IgD-negative memory B cell (primary cell): ENCODE data around the gene ADAMTS19. TPM values are rescaled to one million over a fixed set of nuclear protein-coding genes. Genes with fewer than 3 reads are reported as not detected.
"Not testable (repeated sequence)": the region's sequence is repeated elsewhere in the genome, so short reads cannot be mapped to it uniquely, and the experiment has no call there.

Experiments
- H3K27ac Mint-ChIP-seq, 3 donors: one replicate each; pipeline ENCODE4 v1.8.0; 2020 to 2022; ENCODE audit warnings: mild to moderate bottlenecking in 3 of 3, mixed read lengths in 3 of 3, moderate library complexity in 1 of 3
- H3K27me3 Mint-ChIP-seq: one replicate; pipeline ENCODE4 v1.8.0; 2021; ENCODE audit warnings: mixed read lengths
- H3K36me3 Mint-ChIP-seq: one replicate; pipeline ENCODE4 v1.8.0; 2020; ENCODE audit warnings: mild to moderate bottlenecking, mixed read lengths
- H3K4me1 Mint-ChIP-seq, 3 donors: one replicate each; pipeline ENCODE4 v1.8.0; 2020 to 2022; ENCODE audit warnings: mixed read lengths in 3 of 3, mild to moderate bottlenecking in 1 of 3
- H3K4me3 Mint-ChIP-seq, 4 donors: one replicate each; pipeline ENCODE4 v1.8.0; 2020 to 2022; ENCODE audit warnings: mild to moderate bottlenecking in 4 of 4, mixed read lengths in 4 of 4, moderate library complexity in 3 of 4
- H3K9me3 Mint-ChIP-seq, 3 donors: one replicate each; pipeline ENCODE4 v1.8.0; 2020 to 2021; ENCODE audit warnings: mixed read lengths in 3 of 3, mild to moderate bottlenecking in 1 of 3
- polyA plus RNA-seq: library from polyadenylated mRNA; unstranded; fragments of 300-500 nt; fragmentation: Illumina TruSeq; gene quantifications from one replicate; pipeline ENCODE4 v1.2.3, GENCODE V29; 2021

ADAMTS19 gene
- polyA plus RNA-seq, 1 donor from 2014 or later: not detected

DNA sequence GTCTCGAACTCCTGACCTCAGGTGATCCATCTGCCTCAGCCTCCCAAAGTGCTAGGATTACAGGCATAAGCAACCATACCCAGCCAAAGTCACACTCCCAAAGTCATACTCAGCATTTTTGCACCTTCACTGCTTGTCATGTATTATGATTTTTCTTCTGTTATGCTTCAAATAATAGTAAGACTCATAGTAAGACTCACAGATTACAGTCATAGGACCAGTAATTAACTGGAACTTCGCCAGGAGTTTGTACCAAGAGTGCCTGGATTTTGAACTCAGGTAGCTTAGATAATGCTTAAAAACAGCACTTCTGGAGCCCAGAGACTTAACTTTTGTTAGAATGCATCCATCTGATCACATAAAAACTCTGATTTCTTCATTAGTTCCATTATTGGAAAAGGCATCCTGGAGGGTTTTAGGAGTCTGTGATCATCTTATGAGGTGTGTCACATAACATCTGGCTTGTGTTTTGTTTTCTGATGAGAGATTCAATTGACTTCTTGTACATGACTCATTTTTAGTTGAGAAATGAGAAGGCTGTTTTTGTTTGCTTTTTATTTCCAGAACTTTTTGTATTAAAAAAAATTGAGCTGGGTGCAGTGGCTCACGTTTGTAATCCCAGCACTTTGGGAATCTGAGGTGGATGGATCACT, 131.5 kb downstream of the ADAMTS19 start:
- Mint-ChIP-seq H3K27me3 (no peaks in the 10 kb centered on the region), H3K36me3 (no peaks in the 10 kb centered on the region), H3K4me3 (no peak overlapping the region), H3K9me3 (peaks cover 0 to 2% (median 0%) of the 10 kb centered on the region in 3 donors), H3K4me1 (peaks cover 0 to 2% (median 0%) of the 10 kb centered on the region in 3 donors), H3K27ac (peak overlapping the region in 1 of 3 donors; percentile 39)

DNA sequence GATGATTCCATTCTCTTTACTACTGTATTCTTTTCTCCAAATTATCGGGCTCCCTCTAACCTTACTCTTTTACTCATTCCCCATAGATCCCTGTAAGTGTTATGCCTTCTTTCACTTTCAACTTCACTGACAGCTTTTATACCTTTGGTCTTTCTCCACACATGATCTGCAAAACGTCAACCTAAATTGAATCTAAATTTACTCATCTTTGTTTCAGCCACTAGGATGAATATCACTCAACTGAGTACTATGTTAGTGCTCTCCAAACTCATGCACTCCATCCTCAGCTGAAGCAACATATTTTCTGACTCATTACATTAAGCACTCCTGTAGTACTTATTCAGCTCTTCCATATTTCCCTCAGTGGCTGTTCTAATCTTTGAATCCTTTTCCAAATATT, 133.4 kb downstream of the ADAMTS19 start:
- no peak overlapping the region for H3K27ac Mint-ChIP-seq
- peaks cover 0 to 2% (median 0%) of the 10 kb centered on the region in 3 donors for H3K9me3 Mint-ChIP-seq
- no peaks in the 10 kb centered on the region for H3K27me3 Mint-ChIP-seq
- no peak overlapping the region for H3K4me3 Mint-ChIP-seq
- peaks cover 0 to 2% (median 0%) of the 10 kb centered on the region in 3 donors for H3K4me1 Mint-ChIP-seq
- H3K36me3 Mint-ChIP-seq: no peaks in the 10 kb centered on the region

DNA sequence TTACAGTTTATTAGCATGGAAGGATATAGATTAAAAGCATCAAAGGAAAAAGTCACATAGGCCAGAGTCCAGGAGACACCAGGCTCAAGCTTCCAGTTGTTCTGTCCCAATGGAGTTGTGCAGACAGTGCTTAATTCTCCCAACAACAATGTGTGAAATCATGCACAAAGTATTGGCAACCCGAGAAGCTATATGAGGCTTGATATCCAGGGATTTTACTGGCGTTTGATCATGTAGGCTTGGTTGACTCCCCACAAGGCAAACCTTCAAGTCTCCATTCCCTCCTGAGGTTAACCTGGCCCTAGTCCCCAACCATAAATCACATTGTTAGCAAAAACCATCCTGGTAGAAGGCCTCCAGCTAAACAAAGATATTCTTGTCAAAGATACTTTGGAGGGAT, 141.5 kb downstream of the ADAMTS19 start:
- Mint-ChIP-seq H3K4me1 (no peaks in the 10 kb centered on the region), H3K27ac (no peak overlapping the region), H3K9me3 (no peaks in the 10 kb centered on the region), H3K27me3 (no peaks in the 10 kb centered on the region), H3K36me3 (no peaks in the 10 kb centered on the region), H3K4me3 (no peak overlapping the region)

DNA sequence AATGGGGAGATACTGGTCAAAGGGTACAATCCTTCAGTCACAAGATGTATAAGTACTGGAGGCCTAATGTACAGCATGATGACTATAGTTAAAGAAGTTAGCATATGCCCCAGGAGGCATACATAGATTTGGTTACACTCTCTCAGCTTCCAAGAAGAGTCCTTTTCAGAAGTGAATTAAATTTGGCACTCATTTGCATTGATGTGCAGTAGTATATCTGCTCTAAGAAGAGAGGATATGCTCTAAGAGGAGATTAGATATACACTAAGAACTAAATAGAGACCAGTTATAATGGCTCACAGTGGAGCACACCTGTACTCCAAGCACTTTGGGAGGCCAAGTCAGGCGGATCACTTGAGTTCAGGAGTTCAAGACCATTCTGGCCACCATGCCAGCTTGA, 148.3 kb downstream of the ADAMTS19 start:
- Mint-ChIP-seq H3K27me3 (no peaks in the 10 kb centered on the region), H3K36me3 (no peaks in the 10 kb centered on the region), H3K4me1 (no peaks in the 10 kb centered on the region)

DNA sequence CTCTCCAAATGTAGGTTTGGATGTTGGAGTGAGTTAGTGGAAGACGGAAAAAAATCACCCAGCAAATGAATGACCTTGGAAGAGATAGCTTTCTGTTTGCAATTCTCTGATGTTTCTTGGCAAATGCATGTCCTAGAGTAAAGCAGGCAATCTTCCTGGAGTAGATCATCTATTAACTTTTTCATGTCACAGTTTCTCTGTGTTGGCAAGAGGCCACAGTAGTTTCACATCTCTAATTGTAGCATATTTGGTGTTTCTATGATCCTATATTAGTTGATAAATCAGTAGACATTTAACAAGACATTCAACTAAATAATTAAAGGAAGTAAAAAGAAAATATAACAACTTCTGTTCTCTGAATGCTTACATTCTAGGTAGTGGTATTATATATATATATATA, 149.6 kb downstream of the ADAMTS19 start:
- peaks cover 0 to 3% (median 1%) of the 10 kb centered on the region in 3 donors for H3K9me3 Mint-ChIP-seq
- no peaks in the 10 kb centered on the region for H3K36me3 Mint-ChIP-seq

More for the DNA sequence above, 148.3 kb downstream of the ADAMTS19 start:
- no peak overlapping the region for H3K4me3 Mint-ChIP-seq
- peaks cover 0 to 3% (median 1%) of the 10 kb centered on the region in 3 donors for H3K9me3 Mint-ChIP-seq
- H3K27ac Mint-ChIP-seq: no peak overlapping the region

DNA sequence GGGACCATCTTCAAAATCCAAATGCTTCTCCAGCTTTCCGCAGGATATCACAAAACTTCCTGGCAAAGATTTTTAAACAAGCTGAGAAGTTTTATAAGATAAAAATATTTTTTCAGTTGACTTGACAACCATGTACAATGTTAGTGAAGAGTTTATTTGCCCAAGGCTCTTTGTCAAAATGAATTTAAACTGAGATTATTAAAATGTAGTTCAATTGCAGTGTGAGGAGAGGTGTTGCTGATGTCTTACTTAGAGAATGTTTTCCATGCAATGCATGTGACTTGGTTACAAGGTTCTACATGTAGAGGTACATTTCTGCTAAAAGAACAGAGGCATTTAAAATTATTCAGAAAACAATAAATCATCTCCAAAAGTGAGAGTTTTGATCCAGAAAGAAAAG, 156.4 kb downstream of the ADAMTS19 start:
- no peak overlapping the region for H3K27ac Mint-ChIP-seq
- no peaks in the 10 kb centered on the region for H3K36me3 Mint-ChIP-seq
- H3K4me1 Mint-ChIP-seq: no peaks in the 10 kb centered on the region
- no peak overlapping the region for H3K4me3 Mint-ChIP-seq
- H3K9me3 Mint-ChIP-seq: peaks cover 0 to 1% (median 0%) of the 10 kb centered on the region in 3 donors
- H3K27me3 Mint-ChIP-seq: no peaks in the 10 kb centered on the region

More for the DNA sequence above, 149.6 kb downstream of the ADAMTS19 start:
- H3K27ac Mint-ChIP-seq: no peak overlapping the region
- H3K27me3 Mint-ChIP-seq: no peaks in the 10 kb centered on the region
- H3K4me3 Mint-ChIP-seq: no peak overlapping the region
- H3K4me1 Mint-ChIP-seq: no peaks in the 10 kb centered on the region

DNA sequence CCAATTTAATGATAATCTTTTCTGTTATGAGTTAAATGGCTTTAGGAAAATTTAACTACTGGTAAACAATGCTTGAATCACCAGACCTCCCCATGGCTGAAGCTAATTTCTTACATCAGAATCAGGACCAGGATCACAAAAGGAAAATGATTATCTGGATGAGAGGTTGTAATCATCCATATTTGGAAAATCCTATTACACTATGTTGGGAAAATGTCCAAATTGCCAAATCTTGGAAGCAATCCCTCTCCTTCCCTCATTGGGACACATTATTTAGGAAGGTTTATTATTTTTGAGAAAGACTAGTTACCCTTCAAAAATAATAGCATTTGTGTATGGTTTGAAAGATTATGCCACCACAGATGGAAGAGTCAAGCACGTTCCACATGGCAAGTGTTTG, 157.1 kb downstream of the ADAMTS19 start:
- Mint-ChIP-seq H3K4me3 (no peak overlapping the region), H3K27me3 (no peaks in the 10 kb centered on the region), H3K36me3 (no peaks in the 10 kb centered on the region), H3K4me1 (no peaks in the 10 kb centered on the region), H3K9me3 (no peaks in the 10 kb centered on the region), H3K27ac (no peak overlapping the region)

DNA sequence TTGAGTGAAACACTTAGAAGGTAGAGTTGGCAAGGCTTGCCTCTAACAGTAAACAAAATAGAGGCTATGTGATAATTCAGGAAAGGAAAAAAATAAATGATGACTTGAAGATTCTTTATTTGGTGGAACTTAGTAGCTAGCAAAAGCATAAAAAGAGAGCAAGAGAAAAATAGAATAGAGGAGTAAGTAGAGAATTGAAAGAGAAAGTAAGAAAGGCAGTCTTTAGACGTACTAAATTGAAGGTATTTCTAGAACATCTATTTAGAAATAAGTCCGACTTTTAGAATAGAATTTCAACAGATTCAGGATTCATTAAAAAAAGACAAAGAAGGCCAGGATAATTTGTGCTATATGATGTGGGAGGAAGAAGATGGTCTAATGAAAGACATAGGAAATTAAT, 159.7 kb downstream of the ADAMTS19 start:
- Mint-ChIP-seq H3K4me3 (no peak overlapping the region), H3K27ac (no peak overlapping the region), H3K36me3 (no peaks in the 10 kb centered on the region), H3K27me3 (no peaks in the 10 kb centered on the region), H3K4me1 (no peaks in the 10 kb centered on the region), H3K9me3 (peaks cover 0 to 1% (median 0%) of the 10 kb centered on the region in 3 donors)

DNA sequence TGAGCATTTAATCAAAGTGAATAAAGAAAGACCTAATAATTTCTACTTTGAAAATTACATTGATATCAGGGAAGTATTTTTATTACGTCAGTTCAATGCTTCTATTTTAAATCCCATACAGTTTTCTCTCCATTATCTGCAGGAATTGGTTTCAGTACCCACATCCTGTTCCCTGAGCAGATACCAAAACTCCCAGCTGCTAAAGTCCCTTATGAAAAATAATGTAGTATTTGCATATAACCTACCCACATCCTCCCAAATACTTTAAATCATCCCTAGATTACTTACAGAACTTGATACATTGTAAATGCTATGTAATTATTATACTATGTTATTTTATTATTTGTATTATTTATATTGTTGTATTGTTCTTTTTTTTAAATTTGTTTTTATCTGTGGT, 162.4 kb downstream of the ADAMTS19 start:
- no peak overlapping the region for H3K4me3 Mint-ChIP-seq
- no peak overlapping the region for H3K27ac Mint-ChIP-seq
- no peaks in the 10 kb centered on the region for H3K4me1 Mint-ChIP-seq
- peaks cover 0 to 4% (median 4%) of the 10 kb centered on the region in 3 donors for H3K9me3 Mint-ChIP-seq
- no peaks in the 10 kb centered on the region for H3K36me3 Mint-ChIP-seq
- H3K27me3 Mint-ChIP-seq: no peaks in the 10 kb centered on the region

DNA sequence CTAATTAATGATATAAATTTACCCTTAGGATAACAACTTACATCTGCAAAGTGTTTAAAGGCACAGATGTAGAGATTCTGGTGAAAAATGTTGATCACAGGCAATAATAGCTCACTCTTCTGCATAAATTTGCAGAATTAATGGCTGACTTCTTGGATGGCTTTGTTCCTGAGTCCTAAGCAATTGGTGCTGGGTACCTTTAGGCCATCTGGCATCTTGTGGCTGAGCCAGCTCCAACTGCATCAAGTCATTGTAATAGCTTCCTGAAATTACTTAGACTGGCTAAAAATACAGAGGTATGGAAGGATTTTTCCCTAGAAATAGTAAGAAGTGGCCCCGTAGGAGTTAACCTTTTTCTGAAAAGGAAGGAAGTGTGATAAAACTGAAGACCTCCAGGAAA, 169.5 kb downstream of the ADAMTS19 start:
- H3K9me3 Mint-ChIP-seq: peaks cover 4 to 7% (median 6%) of the 10 kb centered on the region in 3 donors
- no peaks in the 10 kb centered on the region for H3K36me3 Mint-ChIP-seq
- H3K27ac Mint-ChIP-seq: no peak overlapping the region
- no peak overlapping the region for H3K4me3 Mint-ChIP-seq
- H3K4me1 Mint-ChIP-seq: no peaks in the 10 kb centered on the region
- H3K27me3 Mint-ChIP-seq: no peaks in the 10 kb centered on the region

DNA sequence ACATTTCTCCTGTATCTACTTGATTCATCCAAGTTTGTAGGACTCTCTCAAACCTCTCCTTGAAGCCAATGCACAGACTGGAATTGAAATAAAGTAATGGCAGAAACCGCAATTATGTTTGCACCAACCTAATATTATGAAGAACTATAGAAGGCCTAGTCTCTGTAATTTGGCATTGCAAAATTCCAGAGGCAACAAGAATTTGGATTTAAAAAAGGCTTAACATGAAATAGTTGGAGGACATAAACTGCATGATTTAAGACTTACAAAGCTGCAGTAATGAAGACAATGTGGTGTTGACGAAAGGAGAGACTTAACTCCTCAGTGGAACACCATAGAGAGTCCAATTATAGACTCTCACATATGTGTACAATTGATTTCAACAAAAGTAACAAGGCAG, 170.0 kb downstream of the ADAMTS19 start:
- no peak overlapping the region for H3K4me3 Mint-ChIP-seq
- no peaks in the 10 kb centered on the region for H3K36me3 Mint-ChIP-seq
- peaks cover 4 to 6% (median 4%) of the 10 kb centered on the region in 3 donors for H3K9me3 Mint-ChIP-seq
- H3K27ac Mint-ChIP-seq: no peak overlapping the region
- no peaks in the 10 kb centered on the region for H3K4me1 Mint-ChIP-seq
- H3K27me3 Mint-ChIP-seq: no peaks in the 10 kb centered on the region

DNA sequence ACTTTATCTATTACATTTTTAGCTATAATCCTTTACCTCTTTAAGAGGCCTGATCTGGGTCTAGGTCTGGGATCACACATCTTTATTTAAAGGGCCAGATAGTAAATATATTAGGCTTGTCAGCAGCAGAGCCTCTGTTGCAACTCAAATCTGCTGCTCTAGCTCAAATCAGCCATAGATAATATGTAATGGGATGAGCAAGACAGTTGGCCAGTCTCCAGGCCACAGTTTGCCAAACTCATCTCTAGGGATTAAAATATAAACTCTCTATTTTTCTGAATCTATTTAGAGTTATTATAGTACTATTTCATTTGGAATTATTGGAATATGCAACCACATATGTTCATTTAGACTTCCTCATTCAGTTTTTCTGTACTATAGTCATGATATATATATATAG, 171.9 kb downstream of the ADAMTS19 start:
- Mint-ChIP-seq H3K27ac (no peak overlapping the region), H3K4me3 (no peak overlapping the region), H3K4me1 (no peaks in the 10 kb centered on the region), H3K9me3 (peaks cover 4 to 7% (median 7%) of the 10 kb centered on the region in 3 donors), H3K36me3 (no peaks in the 10 kb centered on the region), H3K27me3 (no peaks in the 10 kb centered on the region)

DNA sequence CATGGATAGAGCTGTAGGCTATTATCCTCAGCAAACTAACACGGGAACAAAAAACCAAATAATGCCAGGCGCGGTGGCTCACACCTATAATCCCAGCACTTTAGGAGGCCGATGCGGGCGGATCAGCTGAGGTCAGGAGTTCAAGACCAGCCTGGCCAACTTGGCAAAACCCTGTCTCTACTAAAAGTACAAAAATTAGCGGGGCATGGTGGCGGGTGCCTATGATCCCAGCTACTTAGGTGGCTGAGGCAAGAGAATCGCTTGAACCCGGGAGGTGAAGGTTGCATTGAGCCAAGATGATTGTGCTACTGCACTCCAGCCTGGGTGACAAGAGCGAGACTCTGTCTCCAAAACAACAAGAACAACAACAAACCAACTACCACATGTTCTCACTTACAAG, 177.4 kb downstream of the ADAMTS19 start:
- not testable (repeated sequence) for H3K27me3 Mint-ChIP-seq, H3K4me3 Mint-ChIP-seq, H3K27ac Mint-ChIP-seq, H3K4me1 Mint-ChIP-seq, H3K9me3 Mint-ChIP-seq, H3K36me3 Mint-ChIP-seq

DNA sequence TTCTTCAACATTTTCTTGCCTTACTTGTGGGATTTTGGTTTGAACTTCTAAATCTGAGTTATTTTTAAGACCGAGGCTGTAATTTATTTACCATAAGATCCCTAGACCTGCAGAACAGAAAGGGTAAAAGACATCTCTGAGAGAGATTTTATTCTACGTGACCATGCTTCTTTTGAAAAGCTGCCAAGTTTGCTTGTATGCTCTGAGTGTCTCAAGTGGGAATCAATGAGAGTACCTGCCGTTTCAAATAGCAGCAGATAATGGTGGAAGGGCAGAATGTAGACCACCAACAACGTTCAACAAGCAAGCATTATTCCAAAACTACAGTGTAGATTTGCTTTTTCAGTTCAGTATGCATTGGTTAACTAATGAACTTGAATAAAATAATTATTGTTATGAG, 179.2 kb downstream of the ADAMTS19 start:
- Mint-ChIP-seq H3K4me1 (no peaks in the 10 kb centered on the region), H3K27ac (no peak overlapping the region), H3K27me3 (no peaks in the 10 kb centered on the region), H3K36me3 (no peaks in the 10 kb centered on the region), H3K4me3 (no peak overlapping the region), H3K9me3 (peaks cover 0 to 3% (median 2%) of the 10 kb centered on the region in 3 donors)

DNA sequence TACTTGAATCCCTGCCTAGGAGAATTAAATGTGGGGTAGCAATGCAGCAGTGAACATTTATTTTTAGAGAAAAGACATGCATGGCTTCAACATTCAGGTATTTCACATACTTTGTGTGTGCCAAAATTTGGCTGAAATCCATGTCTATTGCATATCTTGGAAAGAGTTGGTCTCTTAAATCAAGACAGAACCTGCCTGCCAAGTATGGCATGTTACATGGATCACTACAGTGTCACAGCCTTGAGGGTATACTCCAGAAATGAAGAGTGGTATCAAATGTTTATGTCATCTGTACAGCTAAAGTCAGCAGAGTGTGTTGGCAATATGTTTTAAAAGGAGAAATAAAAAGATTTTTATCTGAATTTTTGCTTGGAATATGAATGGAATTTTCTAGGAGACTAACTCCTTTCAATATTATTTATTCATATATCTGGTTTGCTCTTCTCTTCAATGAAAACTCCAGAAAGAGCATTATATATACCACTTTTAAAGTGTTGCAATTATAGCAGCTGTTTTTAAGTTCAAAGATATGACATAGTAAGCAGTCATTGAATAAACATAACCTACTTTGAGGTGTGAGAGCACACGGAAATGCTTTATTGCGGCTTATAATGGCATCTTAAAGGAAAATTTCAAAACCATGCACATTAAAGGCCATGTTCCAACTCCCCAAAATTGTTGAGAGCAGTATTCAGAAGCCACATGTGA, 192.4 kb downstream of the ADAMTS19 start:
- no peak overlapping the region for H3K4me3 Mint-ChIP-seq
- peak overlapping the region in 1 of 3 donors; percentile 23 for H3K27ac Mint-ChIP-seq
- no peaks in the 10 kb centered on the region for H3K4me1 Mint-ChIP-seq
- H3K36me3 Mint-ChIP-seq: no peaks in the 10 kb centered on the region
- peaks cover 0 to 2% (median 0%) of the 10 kb centered on the region in 3 donors for H3K9me3 Mint-ChIP-seq
- H3K27me3 Mint-ChIP-seq: no peaks in the 10 kb centered on the region

DNA sequence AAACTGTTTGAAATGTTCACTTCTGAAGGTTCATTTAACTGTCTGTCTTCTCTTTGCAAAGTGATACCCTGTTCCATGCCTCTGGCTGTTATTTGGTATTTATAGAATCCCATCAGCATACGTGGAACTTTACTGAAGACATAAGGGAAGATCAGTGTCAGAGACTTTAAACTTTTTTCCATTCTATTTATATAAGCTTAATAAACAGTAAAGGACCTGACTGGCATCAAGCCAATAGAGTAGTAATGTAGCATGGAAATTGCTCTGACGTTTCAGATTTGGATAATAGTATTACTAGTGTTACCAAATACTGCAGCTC, 192.9 kb downstream of the ADAMTS19 start:
- no peaks in the 10 kb centered on the region for H3K4me1 Mint-ChIP-seq
- H3K36me3 Mint-ChIP-seq: no peaks in the 10 kb centered on the region
- no peak overlapping the region for H3K27ac Mint-ChIP-seq
- H3K9me3 Mint-ChIP-seq: peaks cover 0 to 2% (median 0%) of the 10 kb centered on the region in 3 donors
- H3K4me3 Mint-ChIP-seq: no peak overlapping the region
- no peaks in the 10 kb centered on the region for H3K27me3 Mint-ChIP-seq
